HCT116 (cell line): ENCODE results near the gene CADPS2. TPM values are rescaled to one million over a fixed set of nuclear protein-coding genes. Genes with fewer than 3 reads are reported as not detected.

ENCODE experiments used
- ATAC-seq: fragments of 200-7000 bp; cut with Tn5 transposase; 2 replicates; pipeline ENCODE4 v1.9.1; 2020; ENCODE audit warnings: mild to moderate bottlenecking, moderate library complexity
- BruUV-seq: library from RNA; stranded (reverse); fragments of 400-500 nt; replicated peaks from 2 replicates; lab custom pipeline; 2021; lab: Mats Ljungman, UMichigan
- CTCF ChIA-PET: fragments of 300-600 bp; sonication (Branson Sonifier 250); formaldehyde crosslinking; loops from one replicate; lab custom pipeline; 2021; ENCODE audit warnings: antibody characterized with exemption; lab: Charles Lee
- POLR2A ChIA-PET: fragments of 300-600, 350-600 bp; sonication (Branson Sonifier 250); formaldehyde crosslinking; loops from one replicate; lab custom pipeline; 2021; ENCODE audit warnings: antibody characterized with exemption; lab: Charles Lee
- RAD21 ChIA-PET, 2 experiments: fragments of 300-600 bp; sonication (Branson Sonifier 250); formaldehyde crosslinking; loops; one replicate each; lab custom pipeline; 2023; ENCODE audit warnings: low total read pairs in 2 of 2; ENCODE audit not compliant: uncharacterized antibody in 2 of 2, unreplicated experiment in 2 of 2, low non-redundant PET in 1 of 2; lab: Charles Lee
- DNase-seq: peaks from one replicate; pipeline ENCODE4 v3.0.0-alpha.2; 2010; ENCODE audit warnings: low read depth, low spot score
- H2AFZ ChIP-seq: fragments of 200-600 bp; shearing (Covaris generic), sonication (generic); 2 replicates; pipeline ENCODE4 v1.6.1; 2017; ENCODE audit warnings: low read depth, mixed run types, mixed read lengths, antibody characterized with exemption, low read length; ENCODE audit not compliant: poor library complexity, severe bottlenecking
- H3K27ac ChIP-seq: 2 replicates; pipeline ENCODE4 v1.5.1; 2012; ENCODE audit warnings: low read depth, low read length
- H3K27me3 ChIP-seq: fragments of 200-600 bp; sonication (generic); 2 replicates; pipeline ENCODE4 v1.6.1; 2016; ENCODE audit warnings: mixed run types, low read length, mixed read lengths; ENCODE audit not compliant: insufficient read depth
- H3K36me3 ChIP-seq, 2 experiments: fragments of 200-500 bp in 1 of 2; fragments of 200-600 bp in 1 of 2; sonication (Bioruptor generic) in 1 of 2; sonication (generic) in 1 of 2; 2 replicates each; pipeline versions ENCODE4 v1.5.1 to v1.6.1; 2014 to 2016; ENCODE audit warnings: low read length in 2 of 2, inconsistent platforms in 1 of 2, mixed read lengths in 1 of 2, mixed run types in 1 of 2; ENCODE audit not compliant: insufficient read depth in 2 of 2, control insufficient read depth in 1 of 2
- H3K4me1 ChIP-seq, 2 experiments: fragments of 200-600 bp in 1 of 2; sonication (generic) in 1 of 2; 2 replicates each; pipeline versions ENCODE4 v1.5.1 to v1.6.1; 2012 to 2017; ENCODE audit warnings: low read length in 2 of 2, inconsistent platforms in 1 of 2, mild to moderate bottlenecking in 1 of 2, mixed read lengths in 1 of 2, mixed run types in 1 of 2, moderate library complexity in 1 of 2; ENCODE audit not compliant: insufficient read depth in 2 of 2, control insufficient read depth in 1 of 2
- H3K4me2 ChIP-seq: fragments of 200-600 bp; sonication (generic); 2 replicates; pipeline ENCODE4 v1.6.1; 2017; ENCODE audit warnings: mixed run types, low read length, mixed read lengths
- H3K4me3 ChIP-seq, 2 experiments: fragments of 200-600 bp in 1 of 2; sonication (generic) in 1 of 2; replicated peaks in 1 of 2; 2 replicates each; pipeline ENCODE4 v1.5.1; 2011 to 2016; ENCODE audit warnings: low read length in 2 of 2, control low read depth in 1 of 2, low read depth in 1 of 2, mild to moderate bottlenecking in 1 of 2, mixed read lengths in 1 of 2, mixed run types in 1 of 2
- H3K79me2 ChIP-seq: fragments of 200-600 bp; sonication (generic); 2 replicates; pipeline ENCODE4 v1.6.1; 2017; ENCODE audit warnings: mild to moderate bottlenecking, mixed run types, low read length, moderate library complexity, mixed read lengths; ENCODE audit not compliant: insufficient read depth
- H3K9ac ChIP-seq: fragments of 200-600 bp; sonication (generic); 2 replicates; pipeline ENCODE4 v1.6.1; 2016; ENCODE audit warnings: low read length, mixed read lengths
- H3K9me2 ChIP-seq: fragments of 200-600 bp; sonication (generic), shearing (Covaris generic); 2 replicates; pipeline ENCODE4 v1.6.1; 2017; ENCODE audit warnings: mixed run types, mild to moderate bottlenecking, moderate library complexity; ENCODE audit not compliant: insufficient read depth
- H3K9me3 ChIP-seq, 2 experiments: fragments of 200-500 bp in 1 of 2; fragments of 200-600 bp in 1 of 2; sonication (Bioruptor generic) in 1 of 2; sonication (generic) in 1 of 2; 2 replicates each; pipeline ENCODE4 v1.6.1; 2014 to 2017; ENCODE audit warnings: low read length in 2 of 2, mixed read lengths in 2 of 2, inconsistent platforms in 1 of 2, low read depth in 1 of 2, mild to moderate bottlenecking in 1 of 2, mixed run types in 1 of 2, moderate library complexity in 1 of 2; ENCODE audit not compliant: control insufficient read depth in 1 of 2, insufficient read depth in 1 of 2
- H4K20me1 ChIP-seq: fragments of 200-600 bp; sonication (generic), shearing (Covaris generic); 2 replicates; pipeline ENCODE4 v1.6.1; 2017; ENCODE audit warnings: mixed run types, mild to moderate bottlenecking, moderate library complexity; ENCODE audit not compliant: insufficient read depth
- ATF3 ChIP-seq: IDR thresholded peaks from 2 replicates; pipeline ENCODE4 v1.6.1; 2012
- CBX3 ChIP-seq: IDR thresholded peaks from 2 replicates; pipeline ENCODE4 v1.6.1; 2012; ENCODE audit warnings: low read depth
- CEBPB ChIP-seq: IDR thresholded peaks from 2 replicates; pipeline ENCODE4 v1.6.1; 2012; ENCODE audit warnings: low read depth
- CTCF ChIP-seq, 3 experiments: fragments of 200-600 bp in 1 of 3; sonication (generic) in 1 of 3; IDR thresholded peaks in 2 of 3; conservative IDR thresholded peaks in 1 of 3; 2 replicates each; pipeline ENCODE4 v1.5.1; 2012 to 2017; ENCODE audit warnings: low read depth in 2 of 3, low read length in 2 of 3, antibody characterized with exemption in 1 of 3, borderline replicate concordance in 1 of 3, control low read depth in 1 of 3, mild to moderate bottlenecking in 1 of 3, mixed read lengths in 1 of 3, mixed run types in 1 of 3, moderate library complexity in 1 of 3; ENCODE audit not compliant: insufficient read depth in 1 of 3
- EGR1 ChIP-seq: IDR thresholded peaks from 2 replicates; pipeline ENCODE4 v1.6.1; 2012; ENCODE audit warnings: low read depth
- ELF1 ChIP-seq: IDR thresholded peaks from 2 replicates; pipeline ENCODE4 v1.6.1; 2012; ENCODE audit warnings: low read depth, borderline replicate concordance
- EZH2phosphoT487 ChIP-seq: fragments of 200-600 bp; IDR thresholded peaks from 2 replicates; pipeline ENCODE4 v1.6.1; 2018; ENCODE audit warnings: antibody characterized with exemption, borderline replicate concordance
- FOSL1 ChIP-seq: IDR thresholded peaks from 2 replicates; pipeline ENCODE4 v1.6.1; 2012; ENCODE audit warnings: low read depth
- JUND ChIP-seq: IDR thresholded peaks from 2 replicates; pipeline ENCODE4 v1.6.1; 2012
- POLR2A ChIP-seq: IDR thresholded peaks from 2 replicates; pipeline ENCODE4 v1.7.0; 2011; ENCODE audit warnings: borderline replicate concordance; ENCODE audit not compliant: insufficient read depth, insufficient read length; ENCODE audit errors: extremely low read depth
- POLR2AphosphoS5 ChIP-seq: IDR thresholded peaks from 2 replicates; pipeline ENCODE4 v1.6.1; 2011; ENCODE audit warnings: mild to moderate bottlenecking, low read depth, low read length, moderate library complexity
- RAD21 ChIP-seq: IDR thresholded peaks from 2 replicates; pipeline ENCODE4 v1.6.1; 2012; ENCODE audit warnings: low read depth, mild to moderate bottlenecking
- SIN3A ChIP-seq: IDR thresholded peaks from 2 replicates; pipeline ENCODE4 v1.6.1; 2012; ENCODE audit warnings: low read depth
- SP1 ChIP-seq: IDR thresholded peaks from 2 replicates; pipeline ENCODE4 v1.6.1; 2012; ENCODE audit warnings: low read depth
- YY1 ChIP-seq: IDR thresholded peaks from 2 replicates; pipeline ENCODE4 v1.6.1; 2011; ENCODE audit warnings: low read length, low read depth, moderate library complexity, mild to moderate bottlenecking; ENCODE audit not compliant: insufficient replicate concordance; ENCODE audit errors: extremely low read depth
- ZBTB33 ChIP-seq: IDR thresholded peaks from 2 replicates; pipeline ENCODE4 v1.6.1; 2011; ENCODE audit warnings: mild to moderate bottlenecking, low read length, moderate library complexity; ENCODE audit not compliant: insufficient replicate concordance; ENCODE audit errors: extremely low read depth
- ZFX ChIP-seq: fragments of 450-650 bp; IDR thresholded peaks from 2 replicates; pipeline ENCODE4 v1.6.1; 2017
- ZNF274 ChIP-seq: fragments of 200-500 bp; sonication (Bioruptor generic); IDR thresholded peaks from 2 replicates; pipeline ENCODE4 v1.6.1; 2014; ENCODE audit warnings: mild to moderate bottlenecking, low read depth, low read length, inconsistent platforms
- intact Hi-C: fragments of 100-400 bp; cut with micrococcal nuclease; formaldehyde crosslinking; loops from 2 replicates; pipeline ENCODE4 v1.10.0; 2022
- total RNA-seq: library from RNA; stranded (reverse); gene quantifications from one replicate; pipeline ENCODE4 v1.2.1, GENCODE V29; 2021; ENCODE audit not compliant: unreplicated experiment

The CADPS2 gene
- total RNA-seq, 1 experiment from 2014 or later = 7.5 TPM

GRCh38 chr7:122488241-122488640 is 398.0 kb downstream of the CADPS2 start:
- no peaks in the 10 kb centered on the region for H3K27me3 ChIP-seq
- H3K4me3 ChIP-seq = no peak overlapping the region
- DNase-seq (no peak), ATAC-seq (no peak)
- ChIA-PET CTCF (no interaction called here), RAD21 (no interaction called here), POLR2A (no interaction called here)
- no TSS peak for BruUV-seq
- no peaks in the 10 kb centered on the region for H3K4me1 ChIP-seq
- no peaks in the 10 kb centered on the region for H3K79me2 ChIP-seq
- H3K36me3 ChIP-seq = no peaks in the 10 kb centered on the region
- no peak overlapping the region for H3K27ac ChIP-seq
- H3K9me3 ChIP-seq = no peaks in the 10 kb centered on the region
- intact Hi-C loops = no loop called here
- H2AFZ ChIP-seq = no peak overlapping the region
- no peaks in the 10 kb centered on the region for H4K20me1 ChIP-seq
- no peak overlapping the region for H3K9ac ChIP-seq
- H3K9me2 ChIP-seq = no peaks in the 10 kb centered on the region
- TF ChIP-seq SIN3A (no peak), ZNF274 (no peak), JUND (no peak), POLR2A (no peak), YY1 (no peak), RAD21 (no peak), ELF1 (no peak), POLR2AphosphoS5 (no peak), SP1 (no peak), ZFX (no peak), CTCF (IDR thresholded peaks at IDR 0.05 in 2 of 3, conservative IDR thresholded peaks at IDR 0.05 in 1 of 3; ENCODE audit: borderline replicate concordance in 1 of 3, insufficient read depth in 1 of 3, low read depth in 2 of 3, low read length in 2 of 3) (no peak), EGR1 (no peak), ZBTB33 (no peak), FOSL1 (no peak), CEBPB (no peak), EZH2phosphoT487 (no peak), ATF3 (no peak), CBX3 (no peak)
- H3K4me2 ChIP-seq = no peak overlapping the region
